Uterus (tissue), 2 donors: ENCODE results near the gene SKAP2.

Experiments used
- POLR2A ChIP-seq, 2 donors: fragments of 450-650 bp; IDR thresholded peaks; one replicate each; pipeline ENCODE4 v1.6.1; 2016; ENCODE audit warnings: antibody characterized with exemption in 2 of 2, mild to moderate bottlenecking in 1 of 2, moderate library complexity in 1 of 2
- TF ChIP-seq, protein P1 (sequence below), 4 experiments: fragments of 200-600 bp in 2 of 4; fragments of 450-650 bp in 2 of 4; sonication (generic) in 2 of 4; IDR thresholded peaks; one replicate each; pipeline ENCODE4 v1.5.1; 2016 to 2019; ENCODE audit warnings: antibody characterized with exemption in 4 of 4, mild to moderate bottlenecking in 2 of 4, moderate library complexity in 1 of 4

DNA sequence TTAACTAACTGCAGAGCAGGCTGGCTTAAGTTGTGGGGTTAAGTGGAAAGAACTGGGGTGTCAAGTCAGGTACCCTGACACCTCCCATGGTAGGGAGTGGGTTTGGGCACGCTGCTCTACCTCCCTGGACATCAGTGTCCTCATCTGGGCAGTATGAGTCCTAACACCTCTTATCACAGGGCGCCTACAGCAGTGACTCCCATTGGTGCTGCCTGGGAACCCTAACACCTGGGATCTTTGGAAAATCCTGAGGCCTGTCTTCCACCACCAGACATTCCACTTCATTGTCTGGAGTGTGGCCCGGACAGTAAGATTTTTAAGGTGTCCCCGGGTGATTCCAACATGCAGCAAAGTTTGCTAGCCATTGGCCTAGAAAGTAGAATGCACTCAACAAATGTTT lies 239.1 kb downstream of the SKAP2 start:
- TF ChIP-seq, protein P1, sequence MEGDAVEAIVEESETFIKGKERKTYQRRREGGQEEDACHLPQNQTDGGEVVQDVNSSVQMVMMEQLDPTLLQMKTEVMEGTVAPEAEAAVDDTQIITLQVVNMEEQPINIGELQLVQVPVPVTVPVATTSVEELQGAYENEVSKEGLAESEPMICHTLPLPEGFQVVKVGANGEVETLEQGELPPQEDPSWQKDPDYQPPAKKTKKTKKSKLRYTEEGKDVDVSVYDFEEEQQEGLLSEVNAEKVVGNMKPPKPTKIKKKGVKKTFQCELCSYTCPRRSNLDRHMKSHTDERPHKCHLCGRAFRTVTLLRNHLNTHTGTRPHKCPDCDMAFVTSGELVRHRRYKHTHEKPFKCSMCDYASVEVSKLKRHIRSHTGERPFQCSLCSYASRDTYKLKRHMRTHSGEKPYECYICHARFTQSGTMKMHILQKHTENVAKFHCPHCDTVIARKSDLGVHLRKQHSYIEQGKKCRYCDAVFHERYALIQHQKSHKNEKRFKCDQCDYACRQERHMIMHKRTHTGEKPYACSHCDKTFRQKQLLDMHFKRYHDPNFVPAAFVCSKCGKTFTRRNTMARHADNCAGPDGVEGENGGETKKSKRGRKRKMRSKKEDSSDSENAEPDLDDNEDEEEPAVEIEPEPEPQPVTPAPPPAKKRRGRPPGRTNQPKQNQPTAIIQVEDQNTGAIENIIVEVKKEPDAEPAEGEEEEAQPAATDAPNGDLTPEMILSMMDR (IDR thresholded peaks at IDR 0.05), result no peak
- no peak for TF ChIP-seq POLR2A (IDR thresholded peaks at IDR 0.05)
